Panc1 (cell line): ENCODE data around the gene RAP1GDS1. TPM values are rescaled to one million over a fixed set of nuclear protein-coding genes. Genes with fewer than 3 reads are reported as not detected.

ENCODE experiments used
- ATAC-seq: fragments of 200-7000 bp; cut with Tn5 transposase; 2 replicates; pipeline ENCODE4 v1.9.1; 2020; ENCODE audit warnings: mild to moderate bottlenecking, moderate library complexity
- BruUV-seq: library from RNA; stranded (reverse); fragments of 400-500 nt; replicated peaks from 2 replicates; lab custom pipeline; 2021; lab: Mats Ljungman, UMichigan
- CTCF ChIA-PET: fragments of 300-600 bp; sonication (Branson Sonifier 250); formaldehyde crosslinking; loops from one replicate; lab custom pipeline; 2022; ENCODE audit warnings: antibody characterized with exemption; lab: Charles Lee
- POLR2A ChIA-PET: fragments of 300-600 bp; sonication (Branson Sonifier 250); formaldehyde crosslinking; loops from one replicate; lab custom pipeline; 2022; ENCODE audit warnings: antibody characterized with exemption; lab: Charles Lee
- DNase-seq: peaks from one replicate; pipeline ENCODE4 v3.0.0-alpha.2; 2010; ENCODE audit warnings: low read depth, low spot score
- H3K27ac ChIP-seq: 2 replicates; pipeline ENCODE4 v1.5.1; 2011; ENCODE audit warnings: mild to moderate bottlenecking, low read length, inconsistent platforms
- H3K27me3 ChIP-seq: fragments of 200-500 bp; sonication (Bioruptor generic); 2 replicates; pipeline ENCODE4 v1.6.0; 2014; ENCODE audit warnings: low read length, inconsistent platforms; ENCODE audit not compliant: control insufficient read depth, insufficient read depth
- H3K36me3 ChIP-seq: fragments of 200-500 bp; sonication (Bioruptor generic); 2 replicates; pipeline ENCODE4 v1.5.1; 2014; ENCODE audit warnings: inconsistent platforms, mild to moderate bottlenecking, low read length, moderate library complexity; ENCODE audit not compliant: control insufficient read depth, insufficient read depth
- H3K4me1 ChIP-seq: 2 replicates; pipeline ENCODE4 v1.5.1; 2011; ENCODE audit warnings: inconsistent platforms, mild to moderate bottlenecking, low read length, moderate library complexity; ENCODE audit not compliant: control insufficient read depth, insufficient read depth
- H3K4me3 ChIP-seq, 2 experiments: 2 replicates each; pipeline ENCODE4 v1.5.1; 2011 to 2012; ENCODE audit warnings: low read depth in 2 of 2, low read length in 2 of 2, mild to moderate bottlenecking in 2 of 2, inconsistent platforms in 1 of 2, moderate library complexity in 1 of 2
- H3K9me3 ChIP-seq: fragments of 200-500 bp; sonication (Bioruptor generic); 2 replicates; pipeline ENCODE4 v1.5.1; 2014; ENCODE audit warnings: low read depth, mild to moderate bottlenecking, inconsistent platforms, low read length, moderate library complexity; ENCODE audit not compliant: control insufficient read depth, insufficient read depth
- CTCF ChIP-seq: fragments of 450-650 bp; IDR thresholded peaks from 2 replicates; pipeline ENCODE4 v1.5.1; 2017; ENCODE audit warnings: mild to moderate bottlenecking
- POLR2AphosphoS5 ChIP-seq: IDR thresholded peaks from 2 replicates; pipeline ENCODE4 v1.6.1; 2012; ENCODE audit warnings: mild to moderate bottlenecking, low read depth, low read length, moderate library complexity
- REST ChIP-seq, 2 experiments: IDR thresholded peaks; 2 replicates each; pipeline ENCODE4 v1.6.1; 2011 to 2012; ENCODE audit warnings: low read depth in 2 of 2, control low read depth in 1 of 2, low read length in 1 of 2, mild to moderate bottlenecking in 1 of 2, moderate library complexity in 1 of 2; ENCODE audit not compliant: insufficient read depth in 1 of 2
- SIN3A ChIP-seq: IDR thresholded peaks from 2 replicates; pipeline ENCODE4 v1.6.1; 2012; ENCODE audit warnings: low read depth, mild to moderate bottlenecking, low read length, moderate library complexity, borderline replicate concordance; ENCODE audit not compliant: insufficient read depth
- TCF7L2 ChIP-seq: IDR thresholded peaks from 2 replicates; pipeline ENCODE4 v1.6.1; 2011; ENCODE audit warnings: mild to moderate bottlenecking, low read depth, low read length, inconsistent platforms
- in situ Hi-C: cut with HindIII; loops from 2 replicates; pipeline ENCODE4 v1.10.0; 2016; ENCODE audit warnings: low sequenced_read_pairs, low pct_unique_long_range_greater_than_20kb
- intact Hi-C: fragments of 100-400 bp; cut with micrococcal nuclease; formaldehyde crosslinking; loops from one replicate; pipeline ENCODE4 v1.10.0; 2022; ENCODE audit not compliant: unreplicated experiment
- total RNA-seq: library from RNA; stranded (reverse); gene quantifications from one replicate; pipeline ENCODE4 v1.2.1, GENCODE V29; 2021; ENCODE audit not compliant: unreplicated experiment

RAP1GDS1 gene
- total RNA-seq, 1 experiment from 2014 or later: 39.7 TPM

- no TSS peak for BruUV-seq
- no peak for TF ChIP-seq POLR2AphosphoS5
- no peaks in the 10 kb centered on the region for H3K4me1 ChIP-seq
- H3K36me3 ChIP-seq: no peaks in the 10 kb centered on the region
- H3K27ac ChIP-seq: no peak overlapping the region
- in situ Hi-C loops (no loop called here), intact Hi-C loops (no loop called here)
- H3K27me3 ChIP-seq: no peaks in the 10 kb centered on the region
- H3K9me3 ChIP-seq: no peaks in the 10 kb centered on the region
- ATAC-seq (no peak), DNase-seq (no peak)
- CTCF ChIA-PET: no interaction called here
- H3K4me3 ChIP-seq: no peak overlapping the region
- POLR2A ChIA-PET: no interaction called here
These were observed 12.2 kb upstream of the RAP1GDS1 start for GRCh38 chr4:98248934-98249333.

GRCh38 chr4:98249831-98250230 lies 11.4 kb upstream of the RAP1GDS1 start:
- Histone ChIP-seq H3K4me1 (no peaks in the 10 kb centered on the region), H3K9me3 (no peaks in the 10 kb centered on the region), H3K36me3 (no peaks in the 10 kb centered on the region), H3K27ac (no peak overlapping the region), H3K4me3 (no peak overlapping the region), H3K27me3 (no peaks in the 10 kb centered on the region)
- ATAC-seq (no peak), DNase-seq (no peak)
- POLR2A ChIA-PET: no interaction called here
- in situ Hi-C loops: no loop called here
- no TSS peak for BruUV-seq
- CTCF ChIA-PET: no interaction called here
- no peak for TF ChIP-seq REST (IDR thresholded peaks at IDR 0.05; ENCODE audit: insufficient read depth in 1 of 2, low read depth in 2 of 2, low read length in 1 of 2)
- no peak for TF ChIP-seq SIN3A
- no peak for TF ChIP-seq TCF7L2
- no peak for TF ChIP-seq POLR2AphosphoS5
- no peak for TF ChIP-seq CTCF
- intact Hi-C loops: no loop called here

GRCh38 chr4:98253499-98253898 lies 7.7 kb upstream of the RAP1GDS1 start:
- ChIA-PET POLR2A (no interaction called here), CTCF (no interaction called here)
- in situ Hi-C loops: no loop called here
- TF ChIP-seq CTCF (no peak), SIN3A (no peak), TCF7L2 (no peak), REST (IDR thresholded peaks at IDR 0.05; ENCODE audit: insufficient read depth in 1 of 2, low read depth in 2 of 2, low read length in 1 of 2) (no peak), POLR2AphosphoS5 (no peak)
- Histone ChIP-seq H3K36me3 (no peaks in the 10 kb centered on the region), H3K4me3 (no peak overlapping the region), H3K27me3 (no peaks in the 10 kb centered on the region), H3K9me3 (no peaks in the 10 kb centered on the region), H3K27ac (no peak overlapping the region), H3K4me1 (no peaks in the 10 kb centered on the region)
- ATAC-seq: no peak
- BruUV-seq: no TSS peak
- no peak for DNase-seq
- intact Hi-C loops: no loop called here
